Stimulated activated naive CD8-positive, alpha-beta T cell treated with anti-CD3 and anti-CD28 coated beads, Interleukin-15, amount 100 ng/mL, for 72 hours (primary cell): Measurements from ENCODE around the gene TSPAN1.

Source experiments
- ATAC-seq: fragments of 150-1000 bp; cut with Tn5 transposase; 2 replicates; pipeline ENCODE4 v1.10.0; 2021; ENCODE audit warnings: mild to moderate bottlenecking, moderate library complexity
- DNase-seq, 2 donors: peaks; one replicate each; pipeline ENCODE4 v3.0.0; 2021 to 2022
- H3K27ac Mint-ChIP-seq, 2 donors: one replicate each; pipeline ENCODE4 v1.8.0; 2022; ENCODE audit warnings: mild to moderate bottlenecking in 2 of 2, mixed read lengths in 2 of 2, moderate library complexity in 2 of 2
- H3K27me3 Mint-ChIP-seq: one replicate; pipeline ENCODE4 v1.8.0; 2022; ENCODE audit warnings: mixed read lengths
- H3K4me1 Mint-ChIP-seq: one replicate; pipeline ENCODE4 v1.8.0; 2022; ENCODE audit warnings: mild to moderate bottlenecking, mixed read lengths
- H3K4me3 Mint-ChIP-seq, 2 donors: one replicate each; pipeline ENCODE4 v1.8.0; 2022; ENCODE audit warnings: mild to moderate bottlenecking in 2 of 2, mixed read lengths in 2 of 2, moderate library complexity in 1 of 2
- H3K9me3 Mint-ChIP-seq, 2 donors: one replicate each; pipeline ENCODE4 v1.8.0; 2022; ENCODE audit warnings: mixed read lengths in 2 of 2

The TSPAN1 gene, protein sequence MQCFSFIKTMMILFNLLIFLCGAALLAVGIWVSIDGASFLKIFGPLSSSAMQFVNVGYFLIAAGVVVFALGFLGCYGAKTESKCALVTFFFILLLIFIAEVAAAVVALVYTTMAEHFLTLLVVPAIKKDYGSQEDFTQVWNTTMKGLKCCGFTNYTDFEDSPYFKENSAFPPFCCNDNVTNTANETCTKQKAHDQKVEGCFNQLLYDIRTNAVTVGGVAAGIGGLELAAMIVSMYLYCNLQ

DNA sequence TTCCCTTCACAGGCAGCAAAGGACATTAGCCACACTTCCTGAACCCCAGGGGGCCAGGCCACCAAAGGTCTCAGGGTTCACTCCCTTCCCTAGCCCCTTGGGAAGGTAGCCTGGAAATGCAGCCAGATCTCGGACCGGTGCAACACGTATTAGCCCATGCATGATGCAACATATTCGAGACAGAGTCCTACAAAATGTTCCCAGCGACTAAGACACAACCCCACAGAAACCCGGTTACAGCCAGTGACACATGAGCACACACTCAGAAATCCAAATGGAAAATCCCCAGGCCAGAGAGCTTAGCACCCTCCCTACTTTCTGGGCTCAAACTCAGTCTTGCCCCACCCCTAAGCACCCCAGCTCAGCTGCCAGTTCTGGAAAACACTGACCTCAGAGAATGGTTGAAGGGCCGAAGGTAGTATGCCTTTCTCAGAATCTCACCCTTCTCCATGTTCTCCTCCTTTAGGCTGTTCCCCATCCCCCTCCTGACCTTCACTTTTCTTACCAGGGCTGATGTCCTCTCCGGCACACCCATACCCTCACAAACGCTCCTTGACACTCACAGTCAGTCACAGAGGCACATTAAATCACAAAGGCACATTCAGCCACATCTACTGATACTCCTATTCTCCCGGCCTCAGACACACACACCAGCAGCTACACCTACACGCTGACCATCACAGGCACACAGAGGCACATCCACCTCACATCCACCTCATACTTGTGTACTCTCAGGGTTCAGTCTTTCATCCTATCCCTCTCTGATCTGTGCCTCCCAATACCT, at the start of gene TSPAN1:
TSPAN1 (plus strand) TSS at position 640 of the 784 bp plus-strand sequence. CDS start 6,021 bp downstream, outside the sequence.
- no peaks in the 10 kb centered on the region for H3K9me3 Mint-ChIP-seq
- H3K4me1 Mint-ChIP-seq, result no peaks in the 10 kb centered on the region
- H3K4me3 Mint-ChIP-seq, result no peak within 1 kb of the TSS
- ATAC-seq, result no peak
- no peak within 1 kb of the TSS for H3K27ac Mint-ChIP-seq
- H3K27me3 Mint-ChIP-seq, result no peaks in the 10 kb centered on the region
- no peak for DNase-seq

DNA sequence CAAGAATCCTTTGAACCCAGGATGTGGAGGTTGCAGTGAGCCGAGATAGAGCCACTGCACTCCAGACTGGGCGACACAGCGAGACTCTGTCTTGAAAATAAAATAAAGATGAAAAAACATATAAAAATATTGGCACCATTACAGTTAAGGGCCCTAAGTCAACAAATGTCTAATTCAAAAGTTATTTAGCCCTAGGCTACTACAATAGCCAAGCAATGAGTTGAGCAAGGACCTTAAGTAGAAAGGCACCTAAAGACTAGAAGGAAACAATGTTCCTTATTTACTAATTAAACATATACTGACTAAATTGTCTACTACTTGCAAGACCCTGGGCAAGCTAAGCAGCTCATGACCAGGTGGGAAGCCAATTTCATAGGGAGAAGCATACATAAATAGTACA, 46.5 kb upstream of the TSPAN1 start:
- Mint-ChIP-seq H3K27ac (no peak overlapping the region), H3K4me3 (no peak overlapping the region), H3K9me3 (no peaks in the 10 kb centered on the region), H3K4me1 (peaks cover 24% of the 10 kb centered on the region), H3K27me3 (peaks cover 49% of the 10 kb centered on the region)
- DNase-seq (no peak), ATAC-seq (no peak)

DNA sequence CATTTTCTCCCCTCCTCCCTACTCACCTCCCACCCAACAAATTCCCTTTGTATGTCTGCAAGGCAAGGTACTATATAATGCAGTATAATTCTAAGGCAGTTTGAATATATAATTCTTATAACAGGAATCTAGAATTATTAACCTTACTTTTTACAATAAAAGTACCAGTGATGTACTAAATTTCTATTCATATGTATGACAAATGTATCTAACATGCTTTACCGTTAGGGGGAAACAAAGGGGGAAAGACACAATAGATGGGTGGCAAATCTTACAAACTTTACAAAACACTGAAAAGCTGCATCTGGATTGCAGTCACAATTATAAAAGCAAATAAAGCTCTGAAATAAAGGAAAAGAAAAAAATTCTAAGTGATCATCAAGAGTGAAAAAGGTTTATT, 44.8 kb upstream of the TSPAN1 start:
- no peak for DNase-seq
- Mint-ChIP-seq H3K9me3 (no peaks in the 10 kb centered on the region), H3K27me3 (peaks cover 65% of the 10 kb centered on the region), H3K4me1 (peaks cover 41% of the 10 kb centered on the region), H3K27ac (no peak overlapping the region), H3K4me3 (no peak overlapping the region)
- no peak for ATAC-seq

DNA sequence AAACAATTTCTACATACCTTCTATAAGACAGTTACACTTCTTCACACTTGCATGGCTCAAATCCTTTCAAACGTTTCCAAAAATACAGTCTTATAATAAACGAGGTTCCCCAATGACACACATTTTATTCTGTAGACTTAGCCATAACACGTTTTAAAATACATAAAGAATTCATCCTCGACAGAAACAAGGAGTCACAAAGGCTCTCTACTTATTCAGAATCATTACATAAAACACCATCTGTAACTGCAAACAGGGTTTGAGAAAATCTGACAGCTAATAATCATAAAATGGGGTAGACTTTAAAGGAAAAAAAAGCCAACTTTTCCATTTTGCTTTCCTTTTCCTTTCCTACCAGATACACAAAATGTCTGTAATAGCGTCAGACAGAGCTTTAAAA, 44.3 kb upstream of the TSPAN1 start:
- H3K27me3 Mint-ChIP-seq, result peaks cover 65% of the 10 kb centered on the region
- no peaks in the 10 kb centered on the region for H3K9me3 Mint-ChIP-seq
- ATAC-seq (no peak), DNase-seq (no peak)
- no peak overlapping the region for H3K4me3 Mint-ChIP-seq
- no peak overlapping the region for H3K27ac Mint-ChIP-seq
- peaks cover 41% of the 10 kb centered on the region for H3K4me1 Mint-ChIP-seq

DNA sequence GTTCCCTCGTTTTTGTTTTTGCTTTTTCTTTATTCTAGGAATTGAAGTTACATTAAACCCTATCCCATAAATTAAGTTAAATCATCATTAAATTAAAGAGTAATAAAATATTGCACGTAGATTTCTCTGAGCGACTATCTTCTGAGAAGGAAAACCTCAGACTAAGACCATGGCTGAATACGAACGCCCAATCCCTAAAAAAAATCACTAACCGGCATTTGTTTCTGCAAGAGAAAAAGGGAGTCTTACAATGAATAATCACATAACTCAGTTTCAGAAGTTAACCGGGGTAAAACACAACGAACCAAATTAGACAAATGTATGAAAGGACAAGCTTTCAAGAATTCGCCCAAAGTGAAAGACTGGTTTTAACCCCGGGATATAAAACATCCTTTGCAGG, 43.8 kb upstream of the TSPAN1 start:
- DNase-seq (no peak), ATAC-seq (no peak)
- Mint-ChIP-seq H3K27me3 (peaks cover 66% of the 10 kb centered on the region), H3K4me1 (peaks cover 41% of the 10 kb centered on the region), H3K27ac (no peak overlapping the region), H3K9me3 (no peaks in the 10 kb centered on the region), H3K4me3 (peak overlapping the region; percentile 59 to 98)

DNA sequence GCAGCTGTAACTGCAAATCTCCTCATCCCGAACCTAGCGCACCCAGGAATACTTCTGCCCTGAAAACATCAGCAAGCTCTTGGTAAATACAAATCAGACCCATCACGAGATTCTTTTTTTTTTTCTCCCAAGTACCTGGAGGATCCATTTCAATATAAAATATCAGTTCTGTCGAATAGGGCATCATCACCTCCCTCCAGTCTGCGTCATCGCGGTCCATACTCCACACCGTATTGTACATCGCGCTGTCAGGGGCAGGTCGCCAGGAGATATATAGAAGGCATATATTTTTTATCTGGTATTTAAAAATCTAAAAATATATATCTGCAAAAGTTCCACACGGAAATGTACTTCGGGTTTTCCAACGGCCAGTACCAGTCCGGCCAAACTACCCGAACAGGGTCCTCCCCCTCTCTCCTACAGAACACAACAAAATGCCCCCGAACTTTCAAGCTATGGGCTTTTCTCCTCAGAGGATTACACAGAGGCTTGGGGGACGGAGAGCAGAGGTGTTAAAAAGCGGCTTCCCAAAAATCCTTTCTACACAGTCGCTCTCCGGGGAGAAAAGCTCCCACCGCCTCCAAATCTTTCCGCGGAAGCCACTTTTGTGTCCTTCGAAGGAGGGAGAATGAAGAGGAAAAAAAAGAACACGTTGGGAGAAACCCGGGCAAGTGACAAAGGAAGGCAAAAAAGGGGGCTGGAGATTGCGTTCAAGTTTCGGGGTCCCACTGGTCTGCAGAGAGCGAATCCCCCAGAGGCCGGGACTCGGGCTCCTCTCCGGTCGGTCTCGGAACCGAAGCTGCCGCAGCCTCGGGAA, 43.0 kb upstream of the TSPAN1 start:
- H3K9me3 Mint-ChIP-seq, result no peaks in the 10 kb centered on the region
- peak; percentile 10 to 15 for DNase-seq
- H3K4me3 Mint-ChIP-seq, result peak overlapping the region; percentile 92 to 98
- peaks cover 75% of the 10 kb centered on the region for H3K27me3 Mint-ChIP-seq
- H3K27ac Mint-ChIP-seq, result peak overlapping the region; percentile 82 to 94
- peaks cover 41% of the 10 kb centered on the region for H3K4me1 Mint-ChIP-seq
- ATAC-seq, result no peak

DNA sequence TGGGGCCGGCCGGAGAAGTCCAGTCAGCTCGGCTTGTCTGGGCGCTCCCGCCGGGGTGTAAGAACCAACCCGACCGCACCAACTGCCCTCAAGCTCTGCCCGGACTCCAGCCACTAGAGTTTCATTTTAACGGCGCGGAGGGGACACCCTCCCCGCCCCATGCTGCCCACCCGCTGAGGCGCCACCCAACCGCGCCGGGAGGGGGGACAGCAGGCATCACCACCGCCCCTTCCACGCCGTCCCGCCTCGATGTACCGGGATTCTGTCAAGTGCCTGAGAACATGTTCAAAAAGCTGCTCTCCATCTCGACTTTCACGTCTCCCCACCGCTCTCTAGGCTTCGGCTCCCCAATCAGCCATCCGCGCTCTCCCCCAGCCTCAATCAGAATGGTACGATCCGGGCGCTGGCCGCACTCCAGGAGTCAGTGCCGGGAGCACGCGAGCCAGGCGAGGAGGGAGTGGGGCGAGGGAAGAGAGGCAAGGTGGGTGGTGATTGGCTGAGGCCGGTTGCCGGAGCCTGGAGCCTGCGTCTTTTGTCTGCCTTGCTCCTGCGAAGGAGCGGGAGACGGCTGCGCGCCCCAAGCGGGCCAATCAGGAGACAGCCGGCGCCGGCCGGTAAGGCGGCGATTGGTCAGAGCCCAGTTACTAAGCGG, 42.2 kb upstream of the TSPAN1 start, which contains the start of gene PIK3R3:
PIK3R3 (minus strand) TSS at position 101 of the 652 bp plus-strand sequence. CDS start 677 bp downstream, outside the sequence.
- DNase-seq (peak; percentile 87 to 91), ATAC-seq (peak; percentile 96)
- Mint-ChIP-seq H3K27ac (peak within 1 kb of the TSS; percentile 99), H3K27me3 (peaks cover 76% of the 10 kb centered on the region), H3K4me1 (peaks cover 41% of the 10 kb centered on the region), H3K9me3 (no peaks in the 10 kb centered on the region), H3K4me3 (peak within 1 kb of the TSS; percentile 92 to 98)

DNA sequence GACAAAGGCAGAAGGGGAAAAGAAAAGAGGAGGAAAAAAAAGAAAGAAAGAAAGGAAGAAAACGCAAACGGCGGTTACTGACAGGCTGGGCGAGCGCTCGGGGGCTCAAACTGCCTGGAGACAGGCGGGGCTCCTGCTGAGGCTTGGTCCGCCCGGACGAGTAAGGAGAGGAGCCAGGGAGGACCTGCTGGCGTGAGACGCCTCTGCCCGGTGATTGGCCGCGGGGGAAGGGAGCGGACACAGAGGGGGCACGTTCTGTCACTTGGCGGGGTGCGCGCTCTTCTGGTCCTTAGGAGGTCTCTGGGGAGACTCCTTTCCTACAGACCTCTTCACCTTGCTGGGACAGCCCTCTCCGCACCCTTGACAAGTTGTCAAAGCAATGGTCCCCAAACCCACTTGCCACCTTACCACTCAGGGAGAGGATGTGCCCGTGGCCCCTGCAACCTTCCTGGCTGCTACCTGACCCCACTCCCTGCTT, 41.7 kb upstream of the TSPAN1 start:
- Mint-ChIP-seq H3K9me3 (no peaks in the 10 kb centered on the region), H3K4me1 (peaks cover 41% of the 10 kb centered on the region), H3K27me3 (peaks cover 76% of the 10 kb centered on the region), H3K4me3 (peak overlapping the region; percentile 92 to 98), H3K27ac (peak overlapping the region in 1 of 2 donors; percentile 99)
- DNase-seq, result no peak
- peak; percentile 74 for ATAC-seq

DNA sequence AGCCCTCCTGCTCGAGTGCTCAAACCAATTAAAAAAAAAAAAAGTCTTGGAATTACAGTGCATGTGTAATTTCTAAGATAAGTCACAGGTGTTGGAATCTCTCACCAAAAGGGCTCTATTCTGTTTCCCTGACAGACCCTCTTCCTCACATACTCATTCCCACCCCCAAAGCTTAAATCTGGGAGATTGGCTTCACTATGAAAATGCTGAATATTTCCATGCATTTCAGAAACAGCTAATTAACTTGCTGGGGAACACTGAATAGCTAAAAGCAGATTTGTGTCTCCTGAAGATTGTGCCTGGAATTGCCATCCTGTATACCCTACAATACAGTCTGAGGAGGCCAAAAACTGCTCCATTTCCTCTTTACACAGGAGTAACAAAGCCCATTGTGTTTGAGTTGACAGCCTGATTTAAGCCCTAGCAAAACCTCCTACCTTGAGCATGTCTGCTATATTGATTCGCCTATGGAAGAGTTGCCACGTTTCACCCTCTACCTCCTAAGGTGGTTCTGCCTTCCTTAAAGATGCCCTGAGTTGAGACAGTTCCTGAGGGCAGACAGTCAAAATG, 41.0 kb upstream of the TSPAN1 start:
- H3K27ac Mint-ChIP-seq, result no peak overlapping the region
- H3K4me1 Mint-ChIP-seq, result peaks cover 41% of the 10 kb centered on the region
- H3K9me3 Mint-ChIP-seq, result no peaks in the 10 kb centered on the region
- DNase-seq (no peak), ATAC-seq (no peak)
- peaks cover 72% of the 10 kb centered on the region for H3K27me3 Mint-ChIP-seq
- H3K4me3 Mint-ChIP-seq, result peak overlapping the region; percentile 92 to 98

DNA sequence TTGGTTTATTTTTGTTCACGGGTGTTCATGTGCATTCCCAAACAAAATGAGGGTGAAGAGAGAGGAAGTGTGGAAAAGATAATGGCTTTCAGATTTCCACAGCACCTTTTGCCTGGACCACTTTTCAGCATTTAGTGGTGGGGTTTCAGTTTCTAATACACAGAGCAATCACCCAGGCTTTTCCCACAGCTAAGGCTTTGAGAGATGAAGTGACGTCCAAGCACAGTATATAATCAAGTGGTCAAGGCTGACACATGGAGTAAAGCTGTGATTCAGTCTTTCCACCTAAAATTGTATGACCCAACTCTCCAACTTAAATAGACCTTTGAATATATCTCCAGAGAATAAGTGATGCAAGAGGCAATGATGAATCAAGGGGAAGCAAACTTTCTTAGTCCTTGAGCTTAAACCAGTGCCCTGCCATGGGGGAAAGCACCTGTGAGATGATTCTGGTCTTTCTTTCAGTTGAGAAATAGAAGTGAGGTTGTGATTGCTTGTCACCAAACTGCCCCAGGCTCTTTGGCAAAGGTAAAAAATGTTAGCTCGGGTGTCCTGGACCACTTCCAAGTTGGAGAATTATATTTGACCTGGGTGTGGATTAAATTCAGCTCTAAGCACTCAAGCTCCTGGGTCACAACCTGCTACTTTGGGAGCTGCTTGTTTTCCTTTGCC, 40.1 kb upstream of the TSPAN1 start:
- Mint-ChIP-seq H3K4me1 (peaks cover 41% of the 10 kb centered on the region), H3K27ac (no peak overlapping the region), H3K4me3 (no peak overlapping the region), H3K27me3 (peaks cover 62% of the 10 kb centered on the region), H3K9me3 (no peaks in the 10 kb centered on the region)
- no peak for ATAC-seq
- DNase-seq, result no peak

DNA sequence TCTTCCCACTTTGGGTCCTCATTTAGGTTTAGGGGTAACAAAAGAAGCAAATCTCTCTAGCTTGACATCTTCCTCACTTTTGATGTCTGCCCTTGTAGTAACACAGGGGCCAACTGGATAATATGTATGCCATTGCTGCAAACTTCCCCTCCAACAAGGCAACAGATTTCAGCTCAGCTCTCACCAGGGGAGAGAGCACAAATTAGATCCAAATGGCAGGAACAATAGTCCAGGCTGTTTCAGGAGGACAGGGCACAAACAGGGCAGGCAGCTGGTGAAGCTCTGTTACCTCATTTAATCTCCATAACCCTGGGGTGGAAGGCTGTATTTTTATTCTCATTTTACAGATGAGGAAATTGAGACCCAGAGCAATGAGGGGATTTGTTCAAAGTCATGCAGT, 38.2 kb upstream of the TSPAN1 start:
- Mint-ChIP-seq H3K27ac (no peak overlapping the region), H3K9me3 (no peaks in the 10 kb centered on the region), H3K4me3 (no peak overlapping the region), H3K27me3 (peaks cover 43% of the 10 kb centered on the region), H3K4me1 (peaks cover 33% of the 10 kb centered on the region)
- ATAC-seq (no peak), DNase-seq (no peak)

DNA sequence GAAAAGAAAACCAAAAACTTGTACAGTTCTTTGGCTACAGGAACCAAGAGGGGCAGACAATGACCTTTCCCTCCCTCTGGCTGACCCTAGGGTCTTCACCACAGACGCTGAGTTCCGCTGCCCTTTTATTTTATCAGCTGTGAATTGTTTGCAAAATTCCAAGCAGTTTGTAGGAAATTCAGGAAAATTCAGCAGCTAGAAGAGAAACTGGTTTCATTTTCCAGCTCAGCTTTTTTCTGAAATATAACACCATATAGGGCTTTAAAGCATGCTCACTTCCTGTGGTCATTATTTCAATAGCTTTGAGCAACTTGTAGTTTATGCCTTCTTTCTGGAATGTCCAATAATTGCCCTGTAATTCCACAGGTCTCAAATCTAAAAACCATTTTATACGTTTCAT, 37.0 kb upstream of the TSPAN1 start:
- Mint-ChIP-seq H3K4me1 (peaks cover 21% of the 10 kb centered on the region), H3K27me3 (peaks cover 31% of the 10 kb centered on the region), H3K9me3 (no peaks in the 10 kb centered on the region), H3K27ac (no peak overlapping the region), H3K4me3 (no peak overlapping the region)
- no peak for DNase-seq
- no peak for ATAC-seq

DNA sequence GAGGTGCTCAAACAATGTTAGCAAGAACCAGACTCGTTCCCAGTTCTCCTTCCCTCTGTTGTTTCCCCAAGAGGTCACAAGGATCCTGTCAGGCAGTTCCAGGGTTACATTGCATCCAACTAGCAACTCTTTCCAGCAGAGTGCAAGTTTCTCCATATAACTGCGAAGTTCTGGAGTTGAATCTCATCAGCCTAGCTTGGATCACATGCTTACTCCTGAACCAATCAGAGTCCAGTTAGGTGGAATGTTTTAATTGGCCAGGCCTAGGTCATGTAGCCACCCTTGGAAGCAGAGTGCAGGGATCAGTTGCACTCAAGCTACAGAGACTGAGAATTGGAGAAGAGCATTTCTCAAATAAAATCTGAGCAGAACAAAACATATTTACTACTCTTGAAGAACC, 26.6 kb upstream of the TSPAN1 start:
- DNase-seq, result no peak

DNA sequence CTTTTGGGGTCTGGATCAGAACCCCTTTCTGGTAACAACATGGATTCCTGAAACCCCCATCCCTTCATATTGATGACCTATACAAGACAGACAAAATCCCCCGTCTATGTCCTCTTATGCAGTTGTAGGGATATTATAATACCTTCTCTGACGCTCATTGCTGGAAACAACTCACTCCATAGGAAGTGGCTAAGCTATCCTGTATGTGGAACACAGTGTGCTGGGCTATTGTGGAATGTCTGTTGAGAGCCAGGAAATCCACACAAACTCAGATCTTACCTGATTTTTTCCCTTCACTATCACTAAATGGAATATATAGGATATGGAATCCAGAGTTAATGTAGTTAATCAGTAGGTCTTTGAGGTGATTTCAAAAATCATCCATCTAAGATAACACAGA, 24.8 kb upstream of the TSPAN1 start:
- H3K9me3 Mint-ChIP-seq, result no peaks in the 10 kb centered on the region
- H3K4me3 Mint-ChIP-seq, result no peak overlapping the region
- DNase-seq (no peak), ATAC-seq (no peak)
- no peaks in the 10 kb centered on the region for H3K27me3 Mint-ChIP-seq
- no peaks in the 10 kb centered on the region for H3K4me1 Mint-ChIP-seq
- H3K27ac Mint-ChIP-seq, result no peak overlapping the region

More for the DNA sequence above, 26.6 kb upstream of the TSPAN1 start:
- H3K4me3 Mint-ChIP-seq, result no peak overlapping the region
- H3K4me1 Mint-ChIP-seq, result no peaks in the 10 kb centered on the region
- no peaks in the 10 kb centered on the region for H3K9me3 Mint-ChIP-seq
- no peaks in the 10 kb centered on the region for H3K27me3 Mint-ChIP-seq
- no peak for ATAC-seq
- no peak overlapping the region for H3K27ac Mint-ChIP-seq
